GM18505 (cell line): ENCODE data around the gene TP53TG3F.
"Not testable (repeated sequence)": the region's sequence is repeated elsewhere in the genome, so short reads cannot be mapped to it uniquely, and the experiment has no call there.

Experiments
- ATAC-seq: cut with Tn5 transposase; IDR thresholded peaks from one replicate; pipeline ENCODE4 v1.9.1; 2021; ENCODE audit not compliant: unreplicated experiment

Gene TP53TG3F, protein sequence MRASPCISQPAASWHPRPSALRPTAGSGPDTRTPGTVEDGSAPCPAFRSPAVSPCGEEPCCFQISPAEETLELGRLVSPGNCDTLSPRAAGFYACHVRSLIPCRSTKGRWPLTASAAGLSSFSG

DNA sequence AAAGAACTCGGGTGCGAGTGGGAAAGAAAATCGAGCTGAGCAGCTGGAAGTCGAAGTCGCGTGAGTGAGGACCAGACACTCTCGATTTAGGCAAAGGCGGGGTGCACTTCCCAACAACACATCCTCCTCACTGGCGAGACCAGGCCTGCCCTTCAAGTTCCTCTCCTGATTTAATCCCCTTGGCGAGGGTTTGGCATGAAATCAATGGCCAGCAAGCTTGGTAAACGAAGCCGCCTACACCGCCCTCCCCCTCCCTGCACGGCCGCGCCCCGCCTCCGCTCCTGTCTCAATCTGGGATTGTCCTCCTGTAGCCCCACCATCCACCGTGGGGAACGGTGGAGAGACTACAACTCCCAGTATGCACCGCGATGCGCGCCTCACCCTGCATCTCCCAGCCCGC is at the start of gene TP53TG3F:
TP53TG3F (plus strand) TSS at position 301 of the 400 bp plus-strand sequence; CDS start at position 369, 68 bp downstream.
- not testable (repeated sequence) for ATAC-seq

DNA sequence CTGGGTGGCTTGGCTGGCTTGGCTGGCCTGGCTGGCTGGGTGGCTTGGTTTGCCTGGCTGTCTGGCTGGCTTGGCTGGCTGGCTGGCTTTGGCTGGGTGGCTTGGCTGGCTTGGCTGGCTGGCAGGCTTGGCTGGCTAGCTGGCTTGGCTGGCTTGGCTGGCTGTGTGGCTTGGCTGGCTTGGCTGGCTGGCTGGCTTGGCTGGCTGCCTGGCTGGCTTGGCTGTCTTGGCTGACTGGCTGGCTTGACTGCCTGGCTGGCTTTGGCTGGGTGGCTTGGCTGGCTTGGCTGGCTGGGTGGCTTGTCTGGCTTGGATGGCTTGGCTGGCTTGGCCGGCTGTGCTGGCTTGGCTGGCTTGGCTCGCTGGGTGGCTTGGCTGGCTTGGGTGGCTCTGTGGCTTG is 32.2 kb downstream of the TP53TG3F start:
- ATAC-seq = not testable (repeated sequence)

DNA sequence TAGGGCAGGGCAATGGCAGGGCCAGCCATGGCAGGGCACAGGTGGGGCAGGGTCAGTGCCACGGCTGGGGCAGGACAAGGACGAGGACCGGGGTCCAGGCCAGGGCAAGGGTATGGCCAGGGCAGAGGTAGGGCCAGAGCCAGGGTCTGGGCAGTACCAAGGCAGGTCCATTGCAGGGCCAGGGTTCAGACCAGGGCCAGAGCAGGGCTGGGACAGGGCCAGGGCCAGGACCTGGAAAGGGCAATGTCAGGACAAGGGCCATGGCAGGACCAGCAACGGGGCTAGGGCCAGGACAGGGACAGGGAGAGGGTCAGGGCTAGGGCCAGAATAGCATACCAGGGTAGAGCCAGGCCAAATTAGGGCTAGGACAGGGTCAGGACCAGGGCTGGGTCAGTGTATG is 47.8 kb downstream of the TP53TG3F start:
- not testable (repeated sequence) for ATAC-seq

DNA sequence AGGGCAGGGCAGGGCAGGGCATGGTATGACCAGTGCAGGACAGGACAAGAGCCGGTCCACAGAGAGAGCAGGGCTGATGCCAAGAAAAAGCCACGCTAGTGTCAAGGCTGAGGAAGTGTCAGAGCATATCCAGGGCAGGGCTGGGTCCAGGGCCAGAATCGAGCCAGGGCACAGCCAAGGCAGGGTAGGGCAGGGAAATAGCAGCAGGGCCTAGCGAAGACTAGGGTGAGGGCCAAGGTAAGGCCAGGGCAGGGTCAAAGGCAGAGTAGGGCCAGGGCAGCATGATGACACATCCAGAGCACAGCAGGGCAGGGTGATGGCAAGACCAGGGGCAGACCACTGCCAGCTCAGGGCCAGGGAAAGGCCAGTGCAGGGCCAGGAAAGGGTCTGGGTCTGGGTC is 49.7 kb downstream of the TP53TG3F start:
- not testable (repeated sequence) for ATAC-seq

DNA sequence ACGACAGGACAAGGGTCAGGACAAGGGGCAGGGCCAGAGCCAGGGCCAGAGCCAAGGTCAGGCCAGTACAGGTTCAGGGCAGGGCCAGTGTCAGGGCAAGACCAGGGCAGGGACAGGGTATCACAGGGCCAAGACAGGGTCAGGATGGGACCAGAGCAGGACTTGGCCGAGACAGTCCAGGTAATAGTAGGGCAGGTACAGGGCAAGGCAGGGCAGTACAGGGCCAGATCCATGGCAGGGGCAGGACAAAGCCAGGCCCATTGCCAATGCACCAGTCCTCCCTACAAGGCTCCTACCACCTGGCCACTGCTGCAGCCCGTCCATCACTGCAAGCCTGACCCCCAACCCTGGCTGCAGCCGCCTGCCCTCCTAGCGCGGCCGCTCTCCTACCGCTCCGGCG is 50.5 kb downstream of the TP53TG3F start:
- ATAC-seq = not testable (repeated sequence)
